Measurements from ENCODE around the gene TMEM95. TPM values are rescaled to one million over a fixed set of nuclear protein-coding genes. Genes with fewer than 3 reads are reported as not detected.

TMEM95 gene
- total RNA-seq, 1 donor from 2014 or later = not detected

DNA sequence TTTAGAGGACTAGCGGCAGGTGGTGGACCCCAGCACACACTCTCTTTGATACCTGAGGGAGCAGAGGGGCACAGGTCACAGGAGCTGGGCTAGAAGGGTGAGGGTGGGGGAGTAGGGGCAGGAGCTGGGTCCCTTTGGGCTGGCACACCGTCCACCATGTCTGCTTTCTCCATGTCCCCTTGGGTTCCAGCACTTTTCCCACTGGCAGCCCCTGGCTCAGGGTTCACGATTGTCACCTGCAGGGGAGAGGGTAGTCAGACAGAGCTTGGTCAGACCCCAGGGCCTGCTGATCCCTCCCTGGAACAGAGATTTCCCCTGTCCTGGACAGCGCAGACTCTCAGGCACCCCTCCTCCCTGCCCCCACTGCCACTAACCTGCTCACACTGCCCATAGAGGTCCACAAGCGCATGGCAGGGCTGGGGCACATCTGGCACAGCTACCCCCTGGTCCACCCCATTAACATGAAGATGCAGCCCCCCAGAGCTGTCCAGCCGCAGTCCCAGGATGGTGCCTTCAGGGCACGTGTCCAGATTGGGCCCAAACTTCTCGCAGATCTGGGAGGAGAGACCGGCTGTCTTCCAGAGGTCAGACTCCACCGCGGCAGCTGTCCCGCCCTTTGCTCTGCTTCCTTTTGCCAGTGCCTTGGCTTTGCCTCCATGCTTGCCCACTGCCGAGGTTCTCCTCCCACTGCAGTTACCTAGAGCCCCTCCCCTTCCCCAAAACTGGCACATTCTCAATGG lies 36.7 kb upstream of the TMEM95 start:
- Mint-ChIP-seq H3K4me3 (ENCODE audit: unreplicated experiment) (no peak overlapping the region), H3K36me3 (ENCODE audit: low read depth) (peaks cover 25% of the 10 kb centered on the region), H3K27ac (ENCODE audit: unreplicated experiment) (no peak overlapping the region), H3K4me1 (ENCODE audit: low read depth) (peaks cover 21% of the 10 kb centered on the region), H3K9me3 (ENCODE audit: low read depth) (no peaks in the 10 kb centered on the region), H3K27me3 (ENCODE audit: low read depth) (no peaks in the 10 kb centered on the region)
- TF ChIP-seq, protein P1, sequence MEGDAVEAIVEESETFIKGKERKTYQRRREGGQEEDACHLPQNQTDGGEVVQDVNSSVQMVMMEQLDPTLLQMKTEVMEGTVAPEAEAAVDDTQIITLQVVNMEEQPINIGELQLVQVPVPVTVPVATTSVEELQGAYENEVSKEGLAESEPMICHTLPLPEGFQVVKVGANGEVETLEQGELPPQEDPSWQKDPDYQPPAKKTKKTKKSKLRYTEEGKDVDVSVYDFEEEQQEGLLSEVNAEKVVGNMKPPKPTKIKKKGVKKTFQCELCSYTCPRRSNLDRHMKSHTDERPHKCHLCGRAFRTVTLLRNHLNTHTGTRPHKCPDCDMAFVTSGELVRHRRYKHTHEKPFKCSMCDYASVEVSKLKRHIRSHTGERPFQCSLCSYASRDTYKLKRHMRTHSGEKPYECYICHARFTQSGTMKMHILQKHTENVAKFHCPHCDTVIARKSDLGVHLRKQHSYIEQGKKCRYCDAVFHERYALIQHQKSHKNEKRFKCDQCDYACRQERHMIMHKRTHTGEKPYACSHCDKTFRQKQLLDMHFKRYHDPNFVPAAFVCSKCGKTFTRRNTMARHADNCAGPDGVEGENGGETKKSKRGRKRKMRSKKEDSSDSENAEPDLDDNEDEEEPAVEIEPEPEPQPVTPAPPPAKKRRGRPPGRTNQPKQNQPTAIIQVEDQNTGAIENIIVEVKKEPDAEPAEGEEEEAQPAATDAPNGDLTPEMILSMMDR (IDR thresholded peaks at IDR 0.05) = no peak
- no peak for DNase-seq (ENCODE audit: low spot score)

DNA sequence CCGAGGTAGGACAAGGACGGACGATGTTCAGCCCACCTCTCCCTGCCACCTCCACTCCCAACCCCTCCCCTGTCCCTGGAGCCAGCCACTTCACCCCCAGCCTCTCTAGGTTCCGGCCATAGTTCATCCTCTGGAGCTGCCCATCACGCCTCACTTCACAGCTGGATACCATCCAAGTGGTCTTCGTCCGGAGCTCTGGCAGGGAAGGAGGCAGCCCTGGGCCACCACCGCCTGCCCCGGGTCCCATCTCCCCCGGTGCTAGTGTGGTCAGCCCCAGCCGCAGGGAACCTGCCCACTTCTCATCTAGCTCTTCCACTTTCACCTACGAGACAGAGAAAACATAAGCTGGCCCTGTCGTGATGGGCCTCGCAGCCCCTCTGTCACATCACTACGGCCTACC lies 33.5 kb upstream of the TMEM95 start:
- H3K27ac Mint-ChIP-seq (ENCODE audit: unreplicated experiment) = no peak overlapping the region
- TF ChIP-seq, protein P1 (IDR thresholded peaks at IDR 0.05) = no peak
- DNase-seq (ENCODE audit: low spot score) = no peak
- H3K27me3 Mint-ChIP-seq (ENCODE audit: low read depth) = no peaks in the 10 kb centered on the region
- H3K9me3 Mint-ChIP-seq (ENCODE audit: low read depth) = no peaks in the 10 kb centered on the region
- H3K36me3 Mint-ChIP-seq (ENCODE audit: low read depth) = peaks cover 26% of the 10 kb centered on the region
- H3K4me1 Mint-ChIP-seq (ENCODE audit: low read depth) = peaks cover under 1% of the 10 kb centered on the region
- H3K4me3 Mint-ChIP-seq (ENCODE audit: unreplicated experiment) = no peak overlapping the region

DNA sequence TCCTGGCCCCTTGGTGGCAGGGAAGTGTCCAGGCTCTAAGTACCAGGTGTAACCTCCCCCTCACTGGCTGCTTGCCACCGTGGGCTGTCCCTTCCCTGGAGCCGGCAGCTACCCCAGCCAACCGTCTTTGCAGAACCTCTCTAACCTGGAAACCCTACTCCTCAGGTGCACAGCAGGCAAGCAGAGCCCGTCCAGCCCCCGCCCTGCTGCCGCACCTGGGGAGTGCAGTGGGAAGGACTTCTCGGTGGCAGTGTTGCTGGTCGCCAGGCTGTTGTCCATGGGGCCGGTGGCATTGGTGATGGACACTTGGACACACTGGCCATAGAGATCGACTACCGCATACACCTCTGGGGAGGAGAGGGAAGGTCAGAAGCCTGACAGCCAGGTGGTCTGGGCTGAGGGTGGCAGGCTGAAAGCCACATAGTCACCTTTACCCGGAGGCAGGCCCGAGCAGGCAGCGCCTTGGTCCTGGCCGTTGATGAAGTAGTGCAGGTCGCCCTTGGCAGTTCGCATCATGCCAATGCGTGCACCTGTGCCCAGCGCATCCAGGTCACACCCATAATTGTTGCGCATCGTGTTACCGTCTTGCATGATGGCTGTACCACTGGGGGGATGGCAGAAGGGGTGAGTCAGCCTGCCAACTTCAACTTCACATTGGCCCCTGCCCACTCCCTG lies 32.3 kb upstream of the TMEM95 start:
- H3K27me3 Mint-ChIP-seq (ENCODE audit: low read depth) = no peaks in the 10 kb centered on the region
- no peaks in the 10 kb centered on the region for H3K9me3 Mint-ChIP-seq (ENCODE audit: low read depth)
- H3K27ac Mint-ChIP-seq (ENCODE audit: unreplicated experiment) = no peak overlapping the region
- no peak overlapping the region for H3K4me3 Mint-ChIP-seq (ENCODE audit: unreplicated experiment)
- DNase-seq (ENCODE audit: low spot score) = no peak
- peaks cover 25% of the 10 kb centered on the region for H3K36me3 Mint-ChIP-seq (ENCODE audit: low read depth)
- TF ChIP-seq, protein P1 (IDR thresholded peaks at IDR 0.05) = no peak
- peaks cover 3% of the 10 kb centered on the region for H3K4me1 Mint-ChIP-seq (ENCODE audit: low read depth)

DNA sequence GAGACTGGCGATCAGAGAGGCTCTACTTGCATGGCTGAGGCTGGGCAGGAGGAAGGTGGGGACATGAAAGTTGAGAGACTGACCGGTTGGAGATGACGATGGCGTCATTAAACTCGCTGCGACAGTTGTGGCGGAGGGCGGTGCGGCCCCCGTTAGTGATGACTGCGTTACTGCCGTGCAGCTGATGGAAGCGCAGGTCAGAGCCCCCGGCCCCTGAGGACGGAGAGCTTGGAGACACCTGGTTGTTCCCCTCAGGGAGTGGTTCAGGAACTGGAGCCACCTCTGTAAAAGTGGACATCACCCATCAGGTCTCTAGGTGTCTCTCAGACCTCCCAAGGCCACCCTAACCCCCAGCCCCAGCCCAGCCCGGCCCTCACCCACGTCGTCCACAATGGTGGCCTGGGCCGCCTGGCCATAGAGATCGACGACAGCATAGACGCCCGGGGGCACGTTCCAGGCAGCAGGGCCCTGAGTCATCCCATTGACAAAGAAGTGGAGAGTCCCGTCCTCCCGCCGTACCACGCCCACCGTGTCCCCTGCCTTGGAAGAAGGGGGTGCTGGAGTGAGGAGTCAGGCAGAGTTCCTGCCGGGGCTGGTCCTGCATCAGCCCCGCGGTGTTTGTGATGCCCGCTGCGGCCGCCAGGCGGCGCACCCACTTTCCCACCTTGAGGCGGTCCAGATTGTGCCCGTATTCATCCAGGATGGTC lies 31.1 kb upstream of the TMEM95 start:
- H3K36me3 Mint-ChIP-seq (ENCODE audit: low read depth) = peaks cover 20% of the 10 kb centered on the region
- H3K27ac Mint-ChIP-seq (ENCODE audit: unreplicated experiment) = no peak overlapping the region
- TF ChIP-seq, protein P1 (IDR thresholded peaks at IDR 0.05) = peak; percentile 84
- H3K4me1 Mint-ChIP-seq (ENCODE audit: low read depth) = peaks cover 15% of the 10 kb centered on the region
- H3K27me3 Mint-ChIP-seq (ENCODE audit: low read depth) = no peaks in the 10 kb centered on the region
- no peak for DNase-seq (ENCODE audit: low spot score)
- no peaks in the 10 kb centered on the region for H3K9me3 Mint-ChIP-seq (ENCODE audit: low read depth)
- H3K4me3 Mint-ChIP-seq (ENCODE audit: unreplicated experiment) = no peak overlapping the region

DNA sequence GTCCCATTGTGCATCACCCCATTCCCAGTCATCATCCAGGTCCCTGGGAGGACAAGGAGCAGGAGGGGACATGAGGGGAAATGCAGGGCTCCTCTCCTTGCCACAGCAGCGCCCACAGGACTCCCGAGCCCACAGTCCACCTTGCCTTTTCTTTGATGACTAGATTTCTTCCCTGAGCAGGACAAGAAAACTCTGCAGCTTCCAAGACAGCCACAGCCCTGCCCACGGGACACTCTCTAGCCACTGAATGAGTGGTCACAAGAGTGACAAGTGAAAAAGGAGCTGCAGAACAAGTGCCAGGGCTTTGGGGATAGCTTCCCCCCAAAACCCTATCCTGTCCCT lies 30.5 kb upstream of the TMEM95 start:
- H3K9me3 Mint-ChIP-seq (ENCODE audit: low read depth) = no peaks in the 10 kb centered on the region
- DNase-seq (ENCODE audit: low spot score) = no peak
- TF ChIP-seq, protein P1 (IDR thresholded peaks at IDR 0.05) = peak; percentile 62
- H3K27ac Mint-ChIP-seq (ENCODE audit: unreplicated experiment) = no peak overlapping the region
- no peaks in the 10 kb centered on the region for H3K27me3 Mint-ChIP-seq (ENCODE audit: low read depth)
- peaks cover 19% of the 10 kb centered on the region for H3K36me3 Mint-ChIP-seq (ENCODE audit: low read depth)
- peaks cover 16% of the 10 kb centered on the region for H3K4me1 Mint-ChIP-seq (ENCODE audit: low read depth)
- H3K4me3 Mint-ChIP-seq (ENCODE audit: unreplicated experiment) = no peak overlapping the region

Data from chondrocyte (in vitro differentiated cells).